GM19193 (cell line): Measurements from ENCODE around the gene TGM2.

ENCODE experiments used
- POLR2A ChIP-seq: IDR thresholded peaks from 4 replicates; pipeline ENCODE4 v1.6.1; 2011; ENCODE audit not compliant: insufficient read depth, insufficient read length; ENCODE audit errors: extremely low read depth

TGM2 gene

DNA sequence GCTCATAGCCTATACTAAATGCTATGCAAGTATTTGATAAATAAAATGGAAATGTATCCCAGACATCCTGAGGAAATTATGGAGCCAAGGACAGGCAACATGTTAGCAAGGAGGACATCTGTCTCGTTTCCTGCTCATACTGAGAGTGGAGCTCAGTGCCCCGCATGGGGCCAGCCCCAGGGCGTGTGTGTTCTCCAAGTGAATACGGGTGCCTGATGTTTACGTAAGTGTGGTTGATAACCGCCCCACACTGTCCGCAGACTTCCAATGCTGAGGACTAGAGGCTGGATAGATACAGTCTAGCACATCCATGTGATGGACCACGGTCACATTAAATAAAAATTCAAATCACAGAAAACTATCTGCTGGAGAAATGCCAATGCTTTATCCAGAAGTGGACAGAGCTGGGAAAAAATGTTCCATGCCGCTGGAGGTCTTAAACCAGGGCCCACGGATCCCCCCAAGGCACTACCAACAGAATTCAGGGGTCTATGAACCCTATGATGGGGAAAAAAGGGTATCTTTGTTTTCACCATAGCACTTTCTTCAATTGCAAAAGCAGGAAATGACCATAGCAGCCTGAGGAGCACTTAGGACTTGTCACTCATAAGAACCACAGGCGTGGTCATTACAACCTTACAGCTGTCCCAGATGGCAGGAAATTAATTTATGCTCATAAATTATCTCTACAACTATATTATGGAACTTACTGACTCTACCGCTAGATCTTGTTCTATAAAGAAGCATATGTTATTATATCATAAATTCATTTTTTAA is 24.9 kb downstream of the TGM2 start:
- no peak for TF ChIP-seq POLR2A

DNA sequence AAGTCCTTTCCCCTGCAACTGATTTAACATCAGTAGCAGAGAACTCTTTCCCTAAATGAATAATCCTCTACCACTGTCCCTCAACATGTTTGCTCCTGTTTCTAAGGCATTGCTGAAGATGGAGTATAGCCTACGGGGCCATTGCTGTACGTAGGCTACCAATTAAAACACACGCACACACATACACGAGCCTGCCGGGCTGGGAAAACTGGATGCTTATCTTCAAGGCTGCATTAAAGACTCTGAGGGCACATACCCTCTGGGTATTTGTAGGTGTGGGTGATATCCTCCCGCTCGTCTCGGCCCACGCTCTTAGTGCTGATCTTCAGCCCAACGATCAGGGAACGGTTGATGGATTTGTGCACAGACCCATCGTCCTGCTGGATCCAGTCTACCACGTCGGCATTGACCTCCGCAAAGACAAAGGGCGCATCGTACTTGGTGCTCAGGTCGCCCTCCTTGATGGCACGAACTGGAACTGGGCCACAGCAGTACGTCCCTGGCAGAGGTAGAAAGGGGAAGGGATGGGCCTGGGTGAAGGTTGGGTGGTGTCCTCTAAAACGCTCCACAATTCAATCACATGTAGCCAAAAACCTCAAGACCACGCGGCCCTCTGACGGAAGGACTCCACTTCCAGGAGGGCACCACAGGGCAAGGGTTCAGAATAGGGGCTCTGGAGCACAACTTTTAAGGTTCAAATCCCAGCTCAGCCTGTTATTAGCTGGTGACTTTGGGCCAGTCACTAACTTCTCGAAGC is 25.7 kb downstream of the TGM2 start:
- TF ChIP-seq POLR2A: no peak

DNA sequence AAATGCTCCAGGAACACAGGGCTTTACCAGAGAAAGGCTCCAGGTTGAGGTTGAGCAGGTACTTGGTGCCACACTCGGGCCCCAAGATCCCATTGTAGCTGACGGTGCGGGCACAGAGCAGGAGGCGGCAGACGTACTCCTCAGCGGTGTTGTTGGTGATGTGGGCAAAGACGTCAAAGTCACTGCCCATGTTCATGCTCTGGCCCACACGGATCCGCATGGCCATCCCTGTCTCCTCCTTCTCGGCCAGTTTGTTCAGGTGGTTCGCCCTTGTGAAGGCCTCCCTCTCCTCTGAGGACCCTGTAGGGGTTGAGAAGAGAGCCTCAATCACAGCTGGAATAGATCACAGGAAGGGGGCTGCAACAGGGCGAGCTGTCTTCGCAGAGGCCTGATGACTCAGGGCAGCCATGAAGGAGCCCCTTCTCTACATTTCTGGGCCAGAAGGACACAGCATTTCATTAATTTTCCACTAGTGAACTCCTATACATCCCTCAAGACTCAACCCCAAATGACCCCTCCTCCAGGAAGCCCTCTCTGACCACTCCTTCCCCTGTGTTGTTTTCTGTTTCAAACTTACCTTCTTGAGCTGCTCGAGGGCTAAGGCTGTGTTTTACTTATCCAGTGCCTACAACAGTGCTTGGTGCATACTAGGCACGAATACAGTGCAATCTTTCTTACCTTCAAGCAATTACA is 26.8 kb downstream of the TGM2 start:
- no peak for TF ChIP-seq POLR2A

DNA sequence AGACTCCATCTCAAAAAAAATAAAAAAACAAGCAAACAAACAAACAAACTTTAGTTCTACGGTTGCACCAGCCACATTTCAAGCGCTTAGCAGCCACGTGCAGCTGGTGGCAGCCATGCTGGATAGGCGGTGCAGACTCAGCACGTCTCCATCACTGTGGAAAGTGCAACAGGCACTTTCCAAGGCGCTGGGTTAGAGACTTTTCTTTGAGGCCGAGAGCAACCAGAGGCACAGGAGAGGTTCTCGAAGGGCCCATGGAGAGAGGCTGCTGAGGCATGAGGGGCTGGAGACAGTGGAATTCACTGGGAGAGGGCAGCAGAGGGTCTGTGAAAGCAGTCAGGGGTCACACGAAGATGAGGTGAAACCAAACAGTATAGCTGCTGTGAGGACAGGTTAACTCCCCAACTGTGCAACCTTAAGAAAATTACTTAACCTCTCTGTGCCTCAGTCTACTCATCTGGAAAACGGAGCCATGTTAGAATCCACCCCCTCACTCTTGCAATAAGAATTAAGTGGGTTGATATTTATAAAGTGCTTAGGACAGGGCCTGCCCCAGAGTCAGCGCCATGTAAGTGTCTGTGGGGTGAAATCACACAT is 27.5 kb downstream of the TGM2 start:
- no peak for TF ChIP-seq POLR2A

DNA sequence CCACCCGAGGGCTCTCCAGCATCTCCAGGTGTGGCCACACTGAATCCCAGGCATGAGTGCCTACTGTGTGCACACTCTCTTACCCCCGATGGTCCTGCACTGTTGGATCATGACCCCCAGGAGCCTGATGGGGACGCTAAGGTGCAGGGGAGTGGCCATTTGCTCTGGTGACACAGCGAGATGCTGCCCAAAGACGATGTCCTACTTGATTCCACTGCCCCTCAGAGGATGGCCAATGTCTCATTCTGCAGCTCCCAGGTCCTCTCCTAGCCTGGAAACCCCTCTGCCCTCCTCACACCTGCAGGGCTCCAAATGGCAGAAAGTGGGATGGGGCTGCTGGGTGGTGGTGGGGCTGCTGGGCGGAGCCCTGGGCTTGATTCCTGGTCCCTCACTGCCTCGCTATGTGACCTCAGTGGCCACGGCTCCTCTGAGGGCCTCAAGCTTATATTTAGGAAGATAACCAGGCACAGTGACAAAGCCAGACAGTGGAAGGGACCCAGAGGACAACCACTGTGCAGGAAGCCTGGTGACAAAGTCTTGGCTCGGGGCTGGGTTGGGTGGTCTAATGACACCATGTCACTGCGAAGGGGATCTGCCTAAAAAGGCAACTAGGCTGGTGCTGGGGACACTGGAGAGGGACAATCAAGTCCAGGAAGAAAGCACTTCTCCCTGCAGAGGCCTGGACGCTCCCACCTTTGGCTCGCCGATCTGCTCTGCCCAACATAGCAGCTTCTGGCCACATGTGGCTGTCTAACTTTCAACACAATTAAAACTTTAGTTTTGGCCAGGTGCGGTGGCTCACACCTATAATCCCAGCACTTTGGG is 28.4 kb downstream of the TGM2 start:
- no peak for TF ChIP-seq POLR2A

DNA sequence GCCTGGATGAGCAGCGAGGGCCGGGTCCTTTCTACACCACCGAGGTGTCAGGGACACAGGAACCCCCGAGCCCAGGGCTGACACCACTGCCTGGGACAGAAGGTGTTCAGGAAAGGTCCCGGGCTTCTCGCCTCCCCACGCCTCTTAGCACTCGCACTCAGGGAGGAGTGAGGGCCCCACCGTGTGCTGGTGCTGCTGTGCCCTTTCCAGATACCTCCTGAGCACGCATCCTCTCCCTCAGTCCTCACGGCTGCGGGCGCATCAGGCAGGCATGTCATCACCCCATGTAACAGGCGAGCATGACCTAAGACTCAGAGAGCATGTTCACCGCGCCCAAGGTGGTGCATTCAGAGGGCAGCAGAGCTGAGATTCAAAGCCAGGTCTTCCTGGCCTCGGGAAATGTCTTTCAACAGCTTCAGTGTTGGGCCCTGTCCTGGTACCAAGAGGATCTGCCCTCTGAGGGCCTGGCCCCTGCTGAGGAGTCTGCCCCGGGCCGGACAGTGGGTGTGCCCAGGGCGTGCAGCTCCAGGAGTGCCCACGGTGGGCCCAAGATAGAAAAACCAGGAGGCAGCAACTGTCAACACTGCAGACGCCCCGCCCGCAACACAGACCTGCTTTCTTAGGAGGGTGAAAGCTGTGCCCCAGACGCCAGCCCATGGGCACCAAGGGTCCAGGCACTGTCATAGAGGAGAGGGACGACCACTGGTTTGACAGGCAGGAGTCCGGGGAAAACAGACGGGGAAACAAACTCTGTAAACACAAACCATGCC is 29.2 kb downstream of the TGM2 start:
- TF ChIP-seq POLR2A: no peak

DNA sequence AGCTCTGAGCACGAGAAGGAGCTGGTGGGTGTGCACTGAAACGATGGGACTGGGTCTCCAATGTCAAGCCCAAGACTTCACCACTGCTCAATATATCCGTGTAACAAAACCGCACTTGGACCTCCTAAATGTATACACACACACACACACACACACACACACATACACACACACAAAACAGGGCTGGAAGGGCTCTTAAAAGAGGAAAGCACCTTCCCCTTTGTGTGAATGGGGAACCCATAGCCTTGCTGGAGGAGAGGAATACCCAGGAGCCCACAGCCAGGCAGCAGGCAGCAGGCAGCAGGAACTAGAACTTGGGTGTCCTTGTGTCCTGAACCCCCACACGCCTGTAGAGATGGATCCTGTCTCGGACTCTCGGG is 29.8 kb downstream of the TGM2 start:
- no peak for TF ChIP-seq POLR2A

DNA sequence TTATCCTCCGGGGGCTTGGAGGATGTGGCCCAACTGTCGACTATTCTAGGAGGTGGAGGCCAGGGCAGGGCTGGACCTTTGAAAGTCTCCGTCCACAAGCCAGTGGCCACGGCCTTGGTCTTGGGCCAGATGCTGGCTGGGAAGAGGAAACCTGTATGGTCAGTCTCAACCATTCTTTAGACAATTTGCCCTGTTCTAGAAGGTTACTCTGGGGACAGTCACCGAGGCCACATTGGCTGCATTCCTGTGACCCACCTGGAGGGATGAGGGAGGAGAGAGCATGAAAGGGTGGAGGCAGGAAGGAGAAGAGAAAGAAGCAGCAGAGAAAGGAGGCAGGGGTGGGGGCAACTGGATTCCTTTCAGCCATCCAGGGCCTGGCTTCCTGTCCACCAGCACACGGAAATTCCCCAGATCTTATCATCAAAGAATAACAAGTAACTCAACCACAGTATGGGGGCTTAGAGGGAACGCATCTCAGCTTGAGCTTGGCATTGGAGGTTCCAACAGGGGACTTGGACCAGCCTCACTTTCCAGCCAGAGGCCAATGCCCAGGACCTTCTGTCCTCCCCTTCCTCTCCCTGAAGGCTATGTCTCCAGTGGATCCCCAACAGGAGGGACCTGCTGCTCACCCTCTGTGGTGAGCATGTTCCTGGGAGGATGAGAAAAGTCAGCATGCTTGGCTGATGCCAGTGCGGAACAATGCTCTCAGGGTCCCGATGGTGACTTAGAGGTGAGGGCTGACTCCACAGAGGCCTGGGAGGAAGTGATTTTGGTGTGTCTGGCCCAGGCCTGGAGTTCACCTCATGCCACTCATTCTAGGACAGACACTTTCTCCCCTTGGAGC is 30.4 kb downstream of the TGM2 start:
- TF ChIP-seq POLR2A: no peak

DNA sequence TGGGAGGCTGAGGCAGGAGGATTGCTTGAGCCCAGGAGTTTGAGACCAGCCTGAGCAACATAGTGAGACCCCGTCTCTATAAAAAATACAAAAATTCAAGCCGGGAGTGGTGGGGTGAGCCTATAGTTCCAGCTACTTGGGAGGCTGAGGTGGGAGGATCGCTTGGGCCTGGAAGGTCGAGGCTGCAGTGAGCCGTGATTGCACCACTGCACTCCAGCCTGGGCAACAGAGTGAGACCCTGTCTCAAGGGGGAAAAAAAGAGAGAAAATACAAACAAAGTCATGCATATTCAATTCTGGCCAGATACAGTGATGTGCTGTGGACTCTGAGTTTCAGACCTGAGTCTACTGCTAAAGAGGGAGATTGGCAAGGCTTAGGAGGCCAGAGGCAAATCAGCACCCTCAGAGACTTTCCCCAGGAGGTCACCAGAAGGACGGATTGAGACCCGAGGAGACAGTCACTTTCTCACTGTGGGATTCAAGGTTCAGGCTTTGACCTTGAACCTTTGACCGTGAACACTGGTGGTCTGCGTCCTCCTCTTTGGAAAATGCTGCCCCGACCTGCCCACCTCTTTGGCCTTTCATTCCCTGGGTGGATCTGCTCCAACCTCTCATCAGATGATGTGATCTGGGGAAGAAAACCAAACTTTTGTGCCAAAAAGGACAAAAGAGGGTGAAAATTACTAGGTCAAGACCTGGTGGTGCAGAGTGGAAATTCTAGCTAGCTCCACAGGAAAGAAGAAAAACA is 31.2 kb downstream of the TGM2 start:
- TF ChIP-seq POLR2A: no peak

DNA sequence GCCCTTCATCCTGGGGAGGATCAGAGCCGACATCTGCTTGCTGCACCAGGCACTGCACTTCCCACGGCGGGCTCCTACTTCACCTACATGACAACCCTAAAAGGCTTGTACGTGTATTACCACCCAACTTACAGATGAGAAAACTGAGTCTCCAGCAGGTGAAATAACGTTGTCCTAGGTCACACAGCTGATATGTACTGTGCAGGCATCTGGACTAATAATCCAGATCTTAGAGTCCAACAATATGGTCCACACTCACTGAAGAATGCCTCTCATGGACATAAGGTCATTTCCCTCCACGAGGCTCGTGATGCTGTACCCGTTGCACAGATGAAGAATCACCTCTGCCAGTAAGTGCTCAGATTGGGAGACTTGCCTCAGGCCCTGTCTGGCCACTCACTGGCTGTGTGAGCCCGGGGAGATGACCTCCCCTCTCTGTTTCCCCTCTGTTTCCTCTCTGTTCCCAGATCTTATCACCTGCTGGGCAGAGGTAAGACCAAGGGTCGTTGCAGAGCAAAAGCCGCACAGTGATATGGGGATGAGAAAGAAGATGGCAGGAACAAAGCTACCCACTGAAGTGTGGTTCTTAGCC is 32.1 kb downstream of the TGM2 start:
- TF ChIP-seq POLR2A: no peak

DNA sequence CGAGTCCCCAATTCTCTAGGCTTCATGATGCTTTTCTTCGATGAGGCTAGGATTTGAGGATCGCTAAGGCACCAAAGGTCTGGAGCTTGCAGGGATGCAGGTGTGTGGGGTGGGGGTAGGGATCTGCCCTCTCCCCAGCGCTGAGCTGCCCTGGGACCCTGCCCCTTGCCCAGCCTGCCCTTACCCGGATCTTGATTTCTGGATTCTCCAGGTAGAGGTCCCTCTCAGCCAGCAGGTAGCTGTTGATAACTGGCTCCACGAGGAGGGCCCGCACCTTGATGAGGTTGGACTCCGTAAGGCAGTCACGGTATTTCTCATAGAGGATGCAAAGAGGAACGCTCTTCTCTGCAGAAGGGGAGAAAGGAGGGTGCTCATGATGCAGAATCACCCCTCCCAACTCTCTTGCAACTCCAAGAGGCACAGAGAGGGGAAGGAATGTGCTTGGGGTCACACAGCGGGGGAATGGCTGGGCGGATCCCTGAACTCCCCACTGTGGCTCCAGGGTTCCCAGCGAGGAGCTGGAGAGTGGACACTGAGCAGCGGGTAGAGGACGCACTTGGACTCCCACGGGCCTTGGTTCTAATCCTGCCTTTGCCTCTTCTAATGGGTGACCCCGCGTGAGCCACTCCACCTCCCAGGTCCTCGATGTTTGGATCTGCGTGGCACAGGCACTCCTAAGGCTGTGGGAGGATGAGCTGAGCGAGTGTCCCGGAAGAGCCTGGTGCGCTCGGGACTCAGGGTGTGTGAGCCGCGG is 32.7 kb downstream of the TGM2 start:
- TF ChIP-seq POLR2A: no peak

DNA sequence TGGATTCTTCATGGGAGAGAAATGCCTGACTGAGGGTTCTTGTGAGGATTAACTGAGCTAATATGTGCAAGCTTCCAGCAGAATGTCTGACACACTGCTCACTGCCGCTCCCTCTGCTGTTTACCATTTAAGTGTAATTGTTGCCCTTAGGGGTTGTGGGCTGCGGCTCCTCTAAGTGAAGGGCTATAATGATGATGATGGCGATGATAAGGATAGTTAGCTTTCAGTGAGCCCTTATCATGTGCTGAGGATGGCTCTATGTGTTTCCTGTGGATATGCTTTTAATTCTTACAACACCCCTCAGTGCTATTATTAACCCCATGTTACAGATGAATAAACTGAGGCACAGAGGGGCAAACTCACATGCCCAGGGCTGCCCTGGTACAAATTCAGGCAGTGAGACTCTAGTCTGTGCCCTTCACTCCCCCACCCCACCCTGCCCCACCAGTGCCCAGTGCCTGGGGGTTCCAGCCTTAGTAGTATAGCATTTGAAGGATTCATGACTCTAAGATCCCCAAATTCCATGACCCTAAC is 33.4 kb downstream of the TGM2 start:
- TF ChIP-seq POLR2A: no peak
